ENCODE results near the gene C5orf15.

- TF ChIP-seq, protein P1, sequence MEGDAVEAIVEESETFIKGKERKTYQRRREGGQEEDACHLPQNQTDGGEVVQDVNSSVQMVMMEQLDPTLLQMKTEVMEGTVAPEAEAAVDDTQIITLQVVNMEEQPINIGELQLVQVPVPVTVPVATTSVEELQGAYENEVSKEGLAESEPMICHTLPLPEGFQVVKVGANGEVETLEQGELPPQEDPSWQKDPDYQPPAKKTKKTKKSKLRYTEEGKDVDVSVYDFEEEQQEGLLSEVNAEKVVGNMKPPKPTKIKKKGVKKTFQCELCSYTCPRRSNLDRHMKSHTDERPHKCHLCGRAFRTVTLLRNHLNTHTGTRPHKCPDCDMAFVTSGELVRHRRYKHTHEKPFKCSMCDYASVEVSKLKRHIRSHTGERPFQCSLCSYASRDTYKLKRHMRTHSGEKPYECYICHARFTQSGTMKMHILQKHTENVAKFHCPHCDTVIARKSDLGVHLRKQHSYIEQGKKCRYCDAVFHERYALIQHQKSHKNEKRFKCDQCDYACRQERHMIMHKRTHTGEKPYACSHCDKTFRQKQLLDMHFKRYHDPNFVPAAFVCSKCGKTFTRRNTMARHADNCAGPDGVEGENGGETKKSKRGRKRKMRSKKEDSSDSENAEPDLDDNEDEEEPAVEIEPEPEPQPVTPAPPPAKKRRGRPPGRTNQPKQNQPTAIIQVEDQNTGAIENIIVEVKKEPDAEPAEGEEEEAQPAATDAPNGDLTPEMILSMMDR (IDR thresholded peaks at IDR 0.05; ENCODE audit: low read length) = no peak
- no peak for TF ChIP-seq EZH2 (IDR thresholded peaks at IDR 0.05; ENCODE audit: borderline replicate concordance, low read length)
Observed at GRCh38 chr5:133947431-133947841, 21.0 kb downstream of the C5orf15 start.

Measured in OCI-LY1 (cell line).